ENCODE results near the gene DHX32.
"Not testable (repeated sequence)": the region's sequence is repeated elsewhere in the genome, so short reads cannot be mapped to it uniquely, and the experiment has no call there.

Gene DHX32

DNA sequence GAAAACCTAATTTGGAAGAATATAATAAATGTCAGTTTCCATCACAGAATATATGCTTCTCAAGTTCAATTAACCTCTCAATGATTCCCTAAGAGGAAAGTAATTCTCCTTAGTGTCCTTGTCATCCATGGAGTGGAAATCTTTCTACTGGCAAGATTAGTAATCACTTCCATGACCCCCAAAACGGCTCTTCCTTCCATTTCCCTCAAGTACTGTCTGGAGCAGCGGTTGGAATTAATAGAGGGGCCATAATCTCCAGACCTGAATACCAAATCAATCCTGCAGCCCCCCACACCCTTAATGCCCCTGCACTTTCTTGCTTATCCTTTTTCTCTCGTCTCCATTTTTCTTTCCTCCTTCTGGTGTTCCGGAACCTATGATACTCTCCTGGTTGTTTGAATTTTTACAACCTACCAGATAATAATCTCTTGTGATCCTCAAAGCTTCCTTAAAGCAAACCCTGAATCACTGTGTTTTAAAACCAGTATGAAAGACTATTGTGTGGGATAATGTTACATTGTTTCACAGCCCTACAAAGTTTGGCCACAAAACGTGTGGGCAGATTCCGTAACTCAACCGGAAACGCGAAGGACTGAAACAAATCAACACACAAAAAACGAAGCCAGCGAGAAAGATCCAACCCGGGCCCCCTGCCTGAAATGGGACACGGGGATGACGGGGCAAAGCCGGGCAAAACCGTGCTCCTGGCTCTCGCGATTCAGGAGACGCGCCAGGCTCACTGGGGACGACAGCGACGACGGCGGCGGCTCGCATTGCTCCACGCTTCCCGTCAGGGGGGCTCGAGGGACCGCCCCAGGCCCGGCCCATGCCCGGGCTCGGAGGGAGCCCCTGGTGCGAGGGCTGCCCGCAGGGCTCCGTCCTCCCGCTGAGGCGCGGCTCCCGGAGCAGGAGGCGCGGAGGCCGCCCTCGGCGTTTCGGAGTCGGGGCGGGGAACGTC lies 14.3 kb upstream of the DHX32 start:
- not testable (repeated sequence) for DNase-seq

GRCh38 chr10:125894176-125894575 lies 13.1 kb upstream of the DHX32 start:
- not testable (repeated sequence) for DNase-seq

DNA sequence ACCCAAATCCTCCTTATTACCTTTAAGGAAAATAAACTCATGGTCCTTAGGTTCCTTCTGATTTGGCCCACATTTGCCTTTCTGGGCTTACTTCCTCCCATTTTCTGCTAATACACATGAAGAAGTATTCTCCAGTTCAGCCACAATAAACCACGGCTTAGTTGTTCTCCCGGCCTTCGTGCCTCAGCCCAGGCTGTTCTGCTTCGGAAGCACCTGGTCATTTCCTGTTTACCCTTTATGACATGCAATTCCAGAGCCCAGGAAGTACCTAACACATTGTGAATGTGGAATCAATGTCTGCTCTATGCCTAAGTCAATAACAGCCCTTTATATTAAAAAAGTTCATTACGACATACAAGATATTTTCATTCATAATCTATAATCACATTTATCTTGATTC lies 11.3 kb upstream of the DHX32 start:
- DNase-seq, result not testable (repeated sequence)

DNA sequence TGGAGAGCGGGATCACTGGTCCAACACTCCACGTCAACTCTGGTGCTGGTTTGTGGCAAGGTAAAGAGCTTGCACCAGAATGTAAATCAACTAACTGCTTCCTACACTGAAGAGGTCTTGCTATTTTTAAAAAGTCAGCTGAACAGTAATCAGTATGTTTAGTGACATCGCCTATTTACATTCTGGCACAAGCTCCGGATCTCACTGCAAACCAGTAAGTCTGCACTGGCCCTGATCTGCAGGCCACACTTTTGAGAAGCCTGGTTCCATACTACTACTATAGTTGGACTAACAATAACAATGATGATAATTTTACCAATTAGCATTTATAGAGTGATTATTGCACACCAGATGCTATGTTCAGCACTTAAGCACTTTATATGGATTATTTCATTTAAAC lies 8.3 kb upstream of the DHX32 start:
- not testable (repeated sequence) for DNase-seq

DNA sequence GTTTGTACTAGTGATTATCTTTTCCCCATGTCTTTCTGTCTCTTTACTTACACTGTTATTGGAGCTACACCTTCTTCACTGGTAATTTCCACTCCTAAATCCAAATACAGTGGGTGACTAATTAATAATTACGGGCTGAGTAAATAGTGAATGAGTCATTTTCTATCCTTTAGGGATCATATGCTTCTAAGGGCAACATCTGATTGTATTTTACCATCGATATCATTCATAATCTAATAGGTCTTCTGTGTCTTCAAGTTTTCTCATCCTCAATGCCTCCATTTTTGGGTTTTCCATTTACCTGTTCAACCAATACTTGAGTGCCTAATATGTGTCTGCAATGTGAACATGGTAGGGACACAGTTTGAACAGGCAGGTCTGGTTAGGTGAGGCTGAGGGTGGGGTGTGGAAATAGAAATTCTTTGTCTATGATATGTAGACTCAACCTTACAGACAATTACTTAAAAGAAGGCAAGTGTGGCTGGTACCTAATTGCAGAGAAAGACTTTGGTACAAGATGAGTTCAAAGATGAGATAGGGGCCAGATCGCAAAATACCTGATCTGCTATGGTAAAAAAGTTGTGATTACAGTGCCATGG lies 5.9 kb upstream of the DHX32 start:
- DNase-seq, result no peak

DNA sequence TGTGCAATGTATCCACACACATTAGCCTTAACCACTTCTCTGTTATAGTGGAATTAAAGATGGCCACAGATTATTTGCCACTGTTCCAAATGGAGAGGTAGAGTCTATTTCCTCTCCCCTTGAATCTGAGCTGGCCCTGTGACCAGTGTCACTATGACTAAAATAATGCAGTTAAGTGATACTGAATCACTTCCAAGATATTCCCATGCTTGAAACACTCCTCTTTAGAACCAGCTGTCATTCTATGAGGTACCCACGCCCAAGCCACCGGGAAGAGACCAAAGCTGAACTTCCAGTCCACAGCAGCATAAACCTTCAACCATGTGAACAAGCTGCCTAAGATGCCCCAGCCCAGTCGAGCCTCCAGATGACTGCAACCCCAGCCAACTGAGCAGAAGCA lies 2.1 kb upstream of the DHX32 start:
- DNase-seq, result no peak

- DNase-seq, result no peak
Measured at GRCh38 chr10:125882596-125882995, 1.5 kb upstream of the DHX32 start.

GRCh38 chr10:125880719-125881118 lies 373 bp downstream of the DHX32 start:
- DNase-seq, result no peak

DNA sequence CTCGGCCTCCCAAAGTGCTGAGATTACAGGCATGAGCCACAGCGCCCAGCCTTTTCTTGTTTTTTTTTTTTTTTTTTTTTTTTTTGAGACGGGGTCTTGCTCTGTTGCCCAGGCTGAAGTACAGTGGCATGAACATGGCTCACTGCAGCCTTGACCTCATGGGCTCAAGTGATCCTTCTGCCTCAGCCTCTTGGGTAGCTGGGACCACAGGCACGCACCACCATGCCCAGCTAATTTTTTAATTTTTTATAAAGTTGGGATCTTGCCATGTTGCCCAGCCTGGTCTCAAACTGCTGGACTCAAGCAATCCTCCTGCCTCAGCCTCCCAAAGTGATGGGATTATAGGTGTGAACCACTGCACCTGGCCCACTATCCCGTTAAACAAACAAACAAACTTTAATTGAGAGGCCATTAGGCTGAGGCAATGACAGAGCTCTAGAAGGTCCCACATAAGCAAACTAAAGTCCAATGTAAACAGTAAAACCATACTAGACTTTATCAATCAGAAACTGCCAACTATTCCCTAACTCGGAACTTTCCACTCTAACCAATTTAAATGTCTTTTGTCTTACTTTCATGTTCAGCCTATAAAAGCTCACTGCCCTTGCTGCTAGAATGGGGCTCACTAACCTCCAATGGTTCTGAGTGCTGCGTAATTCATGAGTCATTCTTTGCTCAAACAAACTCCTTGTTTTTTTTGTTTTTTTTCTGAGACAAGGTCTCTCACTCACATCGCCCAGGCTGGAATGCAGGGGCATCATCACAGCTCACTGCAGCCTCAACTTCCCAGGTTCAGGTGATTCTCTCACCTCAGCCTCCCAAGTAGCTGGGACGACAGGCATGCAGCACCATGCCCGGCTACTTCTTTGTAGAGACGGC lies 1.9 kb downstream of the DHX32 start:
- no peak for DNase-seq

DNA sequence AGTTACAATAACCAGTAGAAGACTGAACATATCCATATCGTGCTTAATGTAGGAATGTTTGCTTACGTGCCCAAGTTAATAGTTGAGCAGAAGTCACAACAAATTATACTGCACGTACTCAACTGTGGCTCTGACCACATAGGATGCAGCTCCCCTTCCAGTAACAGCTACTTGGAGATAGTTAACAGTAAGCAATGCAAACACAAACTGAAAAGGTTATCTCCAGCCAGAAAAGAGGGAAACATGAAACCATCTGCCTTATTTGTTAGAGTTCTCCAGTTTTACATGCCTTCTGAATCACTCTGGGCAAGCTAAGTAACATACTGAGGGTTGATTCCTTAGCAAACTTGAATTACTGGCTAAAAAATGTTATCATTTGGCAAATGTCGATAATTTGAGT lies 9.8 kb downstream of the DHX32 start:
- no peak for DNase-seq

- no peak for DNase-seq
Measured at GRCh38 chr10:125868372-125868975, 12.6 kb downstream of the DHX32 start.

GRCh38 chr10:125866421-125867029 lies 14.6 kb downstream of the DHX32 start:
- DNase-seq, result no peak

- DNase-seq, result no peak
Measured at GRCh38 chr10:125865120-125865519, 16.0 kb downstream of the DHX32 start.

DNA sequence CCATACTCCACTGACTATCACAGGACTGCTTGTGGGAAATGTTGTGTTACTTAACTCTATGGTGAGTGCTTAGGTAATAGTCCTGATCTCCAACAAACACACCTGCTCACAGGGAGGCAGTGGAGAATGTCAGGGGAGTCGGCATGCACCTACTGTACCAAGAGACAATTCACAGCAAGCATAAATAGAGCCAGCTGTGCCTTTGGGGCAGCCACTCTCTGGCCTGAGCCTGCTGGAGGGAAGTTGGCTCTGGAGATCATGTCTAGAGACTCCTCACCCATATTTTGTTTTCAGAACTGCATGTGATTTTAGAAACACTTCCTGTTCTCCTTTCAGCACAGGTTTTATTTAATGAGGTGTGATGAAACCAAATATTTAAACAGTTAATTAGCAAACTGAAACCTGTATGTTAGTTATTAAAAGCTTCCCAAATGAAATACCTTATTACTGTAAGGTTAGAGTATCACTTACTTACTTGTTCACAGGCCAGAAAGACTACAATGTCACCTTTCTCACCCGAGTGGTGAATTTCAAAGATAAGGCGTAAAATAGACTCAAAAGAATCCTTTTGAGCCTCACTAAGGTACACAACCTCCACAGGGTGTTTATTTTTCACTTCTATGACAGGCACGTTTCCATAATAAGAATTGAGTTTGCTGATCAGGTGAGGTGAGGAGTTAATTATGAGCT lies 21.8 kb downstream of the DHX32 start:
- DNase-seq, result no peak

GRCh38 chr10:125857185-125857760 lies 23.8 kb downstream of the DHX32 start:
- no peak for DNase-seq

DNA sequence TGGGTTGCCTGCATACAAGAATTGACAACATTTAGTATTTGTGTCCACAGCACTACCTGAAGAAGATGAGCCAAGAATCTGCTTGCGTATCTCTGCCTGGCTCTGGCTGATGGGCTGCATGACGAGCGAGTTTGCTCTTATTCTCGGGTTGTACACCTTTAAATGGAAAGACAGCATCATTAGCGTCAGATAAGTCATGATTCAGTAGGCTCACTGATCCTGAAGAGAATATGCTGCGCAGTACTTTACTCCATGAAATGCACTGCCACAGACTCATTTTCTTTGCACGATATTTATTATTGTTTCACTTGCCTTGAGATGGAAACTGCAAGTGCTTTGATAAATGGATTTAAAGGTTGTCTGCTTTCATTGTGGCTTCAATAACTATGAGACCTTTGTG lies 28.6 kb downstream of the DHX32 start:
- DNase-seq, result no peak

DNA sequence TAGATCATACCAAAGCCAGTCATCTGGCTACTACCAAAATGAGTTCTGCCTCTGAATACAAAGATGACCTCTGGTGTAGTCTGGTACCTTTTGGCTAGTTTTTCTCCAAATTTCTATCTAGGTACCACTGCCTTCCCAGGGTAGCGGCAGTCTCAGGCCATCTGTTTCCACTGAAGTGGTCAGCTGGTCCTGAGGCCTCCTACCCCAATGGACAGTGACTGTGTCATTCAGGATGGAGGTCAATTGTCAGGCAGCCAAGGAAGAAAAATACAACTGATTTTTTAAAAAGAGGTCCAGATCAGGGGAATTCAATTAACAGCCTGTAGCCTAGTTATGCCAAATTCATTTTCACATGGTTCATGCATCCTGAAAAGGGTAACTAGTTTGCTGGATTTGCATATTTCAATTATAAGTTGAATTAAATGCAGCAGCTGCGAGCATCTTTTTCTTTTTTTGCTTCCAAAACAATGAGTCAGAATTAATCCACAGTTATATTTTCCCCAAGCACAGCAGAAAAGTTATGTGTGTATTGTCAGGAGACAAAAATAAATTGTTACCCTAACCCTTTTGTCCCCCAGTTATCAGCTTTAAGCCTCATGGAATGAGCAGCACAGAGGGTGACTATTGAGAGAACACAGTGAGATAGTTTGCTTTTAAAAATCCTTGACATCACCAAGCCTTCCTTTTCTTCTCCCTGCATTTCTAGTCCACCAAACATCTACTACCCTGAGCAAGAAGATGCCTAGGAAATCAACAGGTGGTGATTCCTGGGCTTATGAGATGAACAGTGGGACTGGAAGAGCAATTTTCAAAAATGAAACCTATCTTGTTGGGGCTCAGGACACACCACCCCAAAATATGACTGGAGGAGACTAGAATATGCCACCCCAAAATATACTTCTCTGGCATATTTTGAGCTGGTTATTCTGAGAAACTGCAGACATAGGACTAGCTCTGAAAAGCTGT lies 30.0 kb downstream of the DHX32 start:
- no peak for DNase-seq

DNA sequence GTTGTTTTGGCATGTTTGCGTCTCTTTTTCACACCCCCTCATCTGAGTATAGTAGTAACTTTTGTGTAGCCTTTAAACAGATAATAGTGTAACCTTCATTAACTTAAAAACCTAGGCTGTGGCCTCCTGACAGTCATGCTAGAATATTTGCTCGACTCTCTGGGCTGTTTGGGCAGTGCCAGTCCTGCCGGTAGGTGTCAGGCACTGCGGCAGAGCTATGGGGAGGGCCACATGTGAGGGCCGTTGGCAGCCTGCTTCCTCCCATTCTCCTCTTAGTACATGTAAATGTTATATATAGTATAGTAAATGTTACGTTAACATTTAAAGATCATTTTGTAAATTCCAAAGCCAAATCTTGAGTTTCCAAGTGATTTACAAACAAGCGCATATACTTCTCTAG lies 31.6 kb downstream of the DHX32 start:
- DNase-seq, result no peak

DNA sequence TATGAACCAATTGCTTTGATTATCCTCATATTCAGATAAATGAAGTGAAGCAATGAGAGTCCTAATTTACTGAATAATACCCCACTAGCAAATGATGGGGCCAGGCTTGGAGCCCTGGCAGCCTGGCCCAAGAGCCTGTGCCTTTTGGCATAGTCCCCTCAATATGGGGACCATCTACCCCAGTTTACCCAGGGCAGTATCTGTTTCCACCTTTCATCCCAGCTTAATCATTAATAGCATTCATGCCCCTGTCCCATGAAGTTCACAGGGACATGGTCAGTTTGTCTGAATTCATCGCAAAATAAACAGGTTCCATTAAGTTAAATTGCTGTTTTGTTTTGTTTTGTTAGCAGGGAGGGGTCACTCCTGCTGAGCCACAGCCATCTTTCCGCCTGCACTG lies 32.2 kb downstream of the DHX32 start:
- no peak for DNase-seq

- DNase-seq, result no peak
Measured at GRCh38 chr10:125848371-125848770, 32.7 kb downstream of the DHX32 start.
